Smooth muscle cell (in vitro differentiated cells): ENCODE results near the gene ZNF8. TPM values are rescaled to one million over a fixed set of nuclear protein-coding genes. Genes with fewer than 3 reads are reported as not detected.

Experiments
- DNase-seq: peaks from one replicate; lab custom pipeline; 2025; ENCODE audit not compliant: unreplicated experiment; lab: John Stamatoyannopoulos, UW
- H2AFZ ChIP-seq: fragments of 200-600 bp; sonication (generic); 2 replicates; pipeline ENCODE4 v1.6.0; 2016; ENCODE audit warnings: antibody characterized with exemption, low read depth, mild to moderate bottlenecking
- H3F3A ChIP-seq: fragments of 200-600 bp; sonication (generic); 2 replicates; pipeline ENCODE4 v1.6.0; 2017; ENCODE audit warnings: antibody characterized with exemption, low read depth
- H3K27ac ChIP-seq: fragments of 200-600 bp; sonication (generic); 2 replicates; pipeline ENCODE4 v1.5.1; 2016; ENCODE audit warnings: low read depth, mild to moderate bottlenecking
- H3K27me3 ChIP-seq: fragments of 200-600 bp; sonication (generic); 2 replicates; pipeline ENCODE4 v1.6.1; 2016; ENCODE audit warnings: low read depth, mild to moderate bottlenecking
- H3K36me3 ChIP-seq: fragments of 200-600 bp; sonication (generic); 2 replicates; pipeline ENCODE4 v1.5.1; 2016; ENCODE audit warnings: low read depth
- H3K4me1 ChIP-seq: fragments of 200-600 bp; sonication (generic); 2 replicates; pipeline ENCODE4 v1.5.1; 2016; ENCODE audit warnings: low read depth
- H3K4me2 ChIP-seq: fragments of 200-600 bp; sonication (generic); 2 replicates; pipeline ENCODE4 v1.6.0; 2016; ENCODE audit warnings: mild to moderate bottlenecking
- H3K4me3 ChIP-seq: fragments of 200-600 bp; sonication (generic); 2 replicates; pipeline ENCODE4 v1.5.1; 2016; ENCODE audit warnings: mild to moderate bottlenecking
- H3K79me2 ChIP-seq: fragments of 200-600 bp; sonication (generic); 2 replicates; pipeline ENCODE4 v1.6.0; 2016; ENCODE audit warnings: low read depth, mild to moderate bottlenecking
- H3K9ac ChIP-seq: fragments of 200-600 bp; sonication (generic); 2 replicates; pipeline ENCODE4 v1.6.0; 2016; ENCODE audit warnings: low read depth
- H3K9me3 ChIP-seq: fragments of 200-600 bp; sonication (generic); replicated peaks from 2 replicates; pipeline ENCODE4 v1.5.1; 2016; ENCODE audit warnings: low read depth
- H4K20me1 ChIP-seq: fragments of 200-600 bp; sonication (generic); 2 replicates; pipeline ENCODE4 v1.6.0; 2016; ENCODE audit warnings: low read depth
- WGBS: methylation state at CpG from one replicate; pipeline ENCODE4 v1.1.7; 2016; ENCODE audit warnings: low lambda C conversion rate; 5-methylcytosine and 5-hydroxymethylcytosine counted together
- polyA plus RNA-seq: library from polyadenylated mRNA; unstranded; fragments of >200 nt; fragmentation: Nextera tagmentation; extraction: Ambion mirVana; gene quantifications from 2 replicates; pipeline ENCODE4 v1.2.1, GENCODE V29; 2016
- total RNA-seq: library from RNA; depleted of rRNA; stranded (reverse); fragments of >200 nt; gene quantifications from 2 replicates; pipeline ENCODE4 v1.2.3, GENCODE V29; 2014
- TF ChIP-seq, protein P1 (sequence below): fragments of 200-600 bp; sonication (generic); IDR thresholded peaks from 2 replicates; pipeline ENCODE4 v1.5.1; 2017; ENCODE audit warnings: borderline replicate concordance, mild to moderate bottlenecking, antibody characterized with exemption; ENCODE audit not compliant: insufficient read depth, poor library complexity, severe bottlenecking

ZNF8 gene
- total and polyA plus RNA-seq, 2 experiments from 2014 or later, result 1.1 to 7.8 TPM

DNA sequence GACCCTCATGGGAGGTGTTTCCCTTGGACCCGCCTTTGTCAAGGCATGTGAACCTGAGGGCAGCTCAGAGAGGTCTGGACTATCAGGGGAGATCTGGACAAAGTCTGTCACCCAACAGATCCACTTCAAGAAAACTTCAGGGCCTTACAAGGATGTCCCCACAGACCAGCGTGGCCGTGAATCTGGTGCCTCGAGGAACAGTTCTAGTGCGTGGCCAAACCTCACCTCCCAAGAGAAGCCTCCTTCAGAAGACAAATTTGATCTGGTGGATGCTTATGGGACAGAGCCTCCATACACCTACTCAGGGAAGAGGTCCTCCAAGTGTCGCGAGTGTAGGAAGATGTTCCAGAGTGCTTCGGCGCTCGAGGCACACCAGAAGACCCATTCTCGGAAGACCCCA lies 59.6 kb downstream of the ZNF8 start:
- TF ChIP-seq, protein P1, sequence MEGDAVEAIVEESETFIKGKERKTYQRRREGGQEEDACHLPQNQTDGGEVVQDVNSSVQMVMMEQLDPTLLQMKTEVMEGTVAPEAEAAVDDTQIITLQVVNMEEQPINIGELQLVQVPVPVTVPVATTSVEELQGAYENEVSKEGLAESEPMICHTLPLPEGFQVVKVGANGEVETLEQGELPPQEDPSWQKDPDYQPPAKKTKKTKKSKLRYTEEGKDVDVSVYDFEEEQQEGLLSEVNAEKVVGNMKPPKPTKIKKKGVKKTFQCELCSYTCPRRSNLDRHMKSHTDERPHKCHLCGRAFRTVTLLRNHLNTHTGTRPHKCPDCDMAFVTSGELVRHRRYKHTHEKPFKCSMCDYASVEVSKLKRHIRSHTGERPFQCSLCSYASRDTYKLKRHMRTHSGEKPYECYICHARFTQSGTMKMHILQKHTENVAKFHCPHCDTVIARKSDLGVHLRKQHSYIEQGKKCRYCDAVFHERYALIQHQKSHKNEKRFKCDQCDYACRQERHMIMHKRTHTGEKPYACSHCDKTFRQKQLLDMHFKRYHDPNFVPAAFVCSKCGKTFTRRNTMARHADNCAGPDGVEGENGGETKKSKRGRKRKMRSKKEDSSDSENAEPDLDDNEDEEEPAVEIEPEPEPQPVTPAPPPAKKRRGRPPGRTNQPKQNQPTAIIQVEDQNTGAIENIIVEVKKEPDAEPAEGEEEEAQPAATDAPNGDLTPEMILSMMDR, result no peak
- H4K20me1 ChIP-seq, result peaks cover 20% of the 10 kb centered on the region
- H3K79me2 ChIP-seq, result no peaks in the 10 kb centered on the region
- no peak overlapping the region for H3K9ac ChIP-seq
- no peak overlapping the region for H3K4me2 ChIP-seq
- H3K4me1 ChIP-seq, result no peaks in the 10 kb centered on the region
- H3F3A ChIP-seq, result no peaks in the 10 kb centered on the region
- DNase-seq, result no peak
- no peaks in the 10 kb centered on the region for H3K27me3 ChIP-seq
- no peak overlapping the region for H3K4me3 ChIP-seq
- no peaks in the 10 kb centered on the region for H3K36me3 ChIP-seq
- H3K27ac ChIP-seq, result no peak overlapping the region
- 99% methylated on average over 11 of the region's 11 CpGs for WGBS
- H2AFZ ChIP-seq, result no peak overlapping the region
- no peaks in the 10 kb centered on the region for H3K9me3 ChIP-seq

- 87% methylated on average over 30 of the region's 30 CpGs for WGBS
- no peak for DNase-seq
- TF ChIP-seq, protein P1, result peak; percentile 4
Observed at GRCh38 chr19:58338825-58339558, 60.2 kb downstream of the ZNF8 start.

GRCh38 chr19:58345558-58345957 lies 66.8 kb downstream of the ZNF8 start:
- H2AFZ ChIP-seq, result no peak overlapping the region
- H3K79me2 ChIP-seq, result peaks cover 53% of the 10 kb centered on the region
- H3K27ac ChIP-seq, result no peak overlapping the region
- H3K9ac ChIP-seq, result no peak overlapping the region
- H4K20me1 ChIP-seq, result peaks cover 27% of the 10 kb centered on the region
- no peak overlapping the region for H3K4me3 ChIP-seq
- TF ChIP-seq, protein P1, result no peak
- peaks cover 8% of the 10 kb centered on the region for H3K4me1 ChIP-seq
- no peaks in the 10 kb centered on the region for H3K9me3 ChIP-seq
- no peaks in the 10 kb centered on the region for H3K27me3 ChIP-seq
- H3K4me2 ChIP-seq, result peak overlapping the region; percentile 95
- WGBS, result 96% methylated on average over 5 of the region's 5 CpGs
- H3F3A ChIP-seq, result no peaks in the 10 kb centered on the region
- DNase-seq, result no peak
- no peaks in the 10 kb centered on the region for H3K36me3 ChIP-seq

More at GRCh38 chr19:58338825-58339558, 60.2 kb downstream of the ZNF8 start:
- no peak overlapping the region for H3K27ac ChIP-seq
- no peaks in the 10 kb centered on the region for H3K79me2 ChIP-seq
- peaks cover 20% of the 10 kb centered on the region for H4K20me1 ChIP-seq
- no peaks in the 10 kb centered on the region for H3K9me3 ChIP-seq
- no peaks in the 10 kb centered on the region for H3K4me1 ChIP-seq
- H3K9ac ChIP-seq, result no peak overlapping the region
- H3K4me3 ChIP-seq, result no peak overlapping the region
- H3K27me3 ChIP-seq, result no peaks in the 10 kb centered on the region
- H3K4me2 ChIP-seq, result no peak overlapping the region
- H2AFZ ChIP-seq, result no peak overlapping the region
- no peaks in the 10 kb centered on the region for H3K36me3 ChIP-seq
- H3F3A ChIP-seq, result no peaks in the 10 kb centered on the region
